H9 (cell line): ENCODE data around the gene KCNAB3. TPM values are rescaled to one million over a fixed set of nuclear protein-coding genes. Genes with fewer than 3 reads are reported as not detected.

ENCODE experiments used
- DNase-seq: peaks from one replicate; pipeline ENCODE4 v3.0.0-alpha.2; 2017
- H2AFZ ChIP-seq: one replicate; pipeline ENCODE4 v1.6.1; 2013; ENCODE audit warnings: mild to moderate bottlenecking, low read length, control low read depth, moderate library complexity
- H2AK5ac ChIP-seq: 2 replicates; pipeline ENCODE4 v1.6.1; 2013; ENCODE audit warnings: low read length, control low read depth, mixed read lengths; ENCODE audit not compliant: insufficient read length
- H2BK120ac ChIP-seq: one replicate; pipeline ENCODE4 v1.6.1; 2013; ENCODE audit warnings: low read depth, mild to moderate bottlenecking, low read length, control low read depth, inconsistent platforms; ENCODE audit not compliant: poor library complexity, severe bottlenecking
- H2BK12ac ChIP-seq: 2 replicates; pipeline ENCODE4 v1.6.1; 2013; ENCODE audit warnings: low read length, control low read depth, mixed read lengths, low read depth; ENCODE audit not compliant: insufficient read length
- H2BK15ac ChIP-seq: 2 replicates; pipeline ENCODE4 v1.6.1; 2013; ENCODE audit warnings: low read depth, low read length, control low read depth
- H2BK20ac ChIP-seq: one replicate; pipeline ENCODE4 v1.6.1; 2013; ENCODE audit warnings: low read depth, mild to moderate bottlenecking, low read length, control low read depth, inconsistent platforms; ENCODE audit not compliant: poor library complexity, severe bottlenecking
- H2BK5ac ChIP-seq: 2 replicates; pipeline ENCODE4 v1.6.1; 2013; ENCODE audit warnings: low read length, control low read depth, mixed read lengths; ENCODE audit not compliant: insufficient read length
- H3K14ac ChIP-seq: 2 replicates; pipeline ENCODE4 v1.6.1; 2013; ENCODE audit warnings: low read length, control low read depth; ENCODE audit not compliant: insufficient read depth
- H3K18ac ChIP-seq: 2 replicates; pipeline ENCODE4 v1.6.1; 2013; ENCODE audit warnings: low read depth, mild to moderate bottlenecking, mixed read lengths, low read length, control low read depth; ENCODE audit not compliant: insufficient read length
- H3K23ac ChIP-seq: 2 replicates; pipeline ENCODE4 v1.6.1; 2013; ENCODE audit warnings: low read length, control low read depth, mixed read lengths, low read depth; ENCODE audit not compliant: insufficient read length
- H3K23me2 ChIP-seq: 2 replicates; pipeline ENCODE4 v1.6.1; 2013; ENCODE audit warnings: low read depth, mild to moderate bottlenecking, mixed read lengths, low read length, control low read depth; ENCODE audit not compliant: insufficient read length, poor library complexity, severe bottlenecking
- H3K27ac ChIP-seq: 2 replicates; pipeline ENCODE4 v1.5.1; 2013; ENCODE audit warnings: low read length, control low read depth, mixed read lengths, low read depth; ENCODE audit not compliant: insufficient read length
- H3K27me3 ChIP-seq: 2 replicates; pipeline ENCODE4 v1.6.1; 2013; ENCODE audit warnings: low read length, control low read depth, inconsistent platforms; ENCODE audit not compliant: insufficient read depth
- H3K4ac ChIP-seq: 2 replicates; pipeline ENCODE4 v1.6.1; 2013; ENCODE audit warnings: low read depth, mild to moderate bottlenecking, control low read depth, inconsistent platforms, low read length, moderate library complexity
- H3K4me1 ChIP-seq: 2 replicates; pipeline ENCODE4 v1.6.1; 2013; ENCODE audit warnings: low read length, control low read depth, inconsistent platforms; ENCODE audit not compliant: insufficient read depth
- H3K4me2 ChIP-seq: 2 replicates; pipeline ENCODE4 v1.6.1; 2013; ENCODE audit warnings: low read length, control low read depth, mixed read lengths; ENCODE audit not compliant: insufficient read length, insufficient read depth
- H3K56ac ChIP-seq: 2 replicates; pipeline ENCODE4 v1.6.1; 2013; ENCODE audit warnings: low read depth, mild to moderate bottlenecking, mixed read lengths, low read length, control low read depth; ENCODE audit not compliant: insufficient read length
- H3K79me1 ChIP-seq: 2 replicates; pipeline ENCODE4 v1.6.1; 2013; ENCODE audit warnings: low read depth, mild to moderate bottlenecking, moderate library complexity, low read length, control low read depth, inconsistent platforms; ENCODE audit not compliant: insufficient read depth, poor library complexity, severe bottlenecking
- H3K79me2 ChIP-seq: 2 replicates; pipeline ENCODE4 v1.6.1; 2013; ENCODE audit warnings: low read length, control low read depth, inconsistent platforms; ENCODE audit not compliant: insufficient read depth
- H3K9ac ChIP-seq: 2 replicates; pipeline ENCODE4 v1.6.1; 2013; ENCODE audit warnings: low read length, control low read depth, mixed read lengths; ENCODE audit not compliant: insufficient read length; ENCODE audit errors: extremely low read depth
- H3K9me3 ChIP-seq: one replicate; pipeline ENCODE4 v1.6.1; 2013; ENCODE audit warnings: low read depth, low read length, inconsistent platforms; ENCODE audit not compliant: control insufficient read depth
- H3T11ph ChIP-seq: one replicate; pipeline ENCODE4 v1.6.1; 2013; ENCODE audit warnings: mild to moderate bottlenecking, low read length, control low read depth, inconsistent platforms
- H4K20me1 ChIP-seq: one replicate; pipeline ENCODE4 v1.6.1; 2013; ENCODE audit not compliant: control insufficient read depth, insufficient read length, insufficient read depth
- H4K5ac ChIP-seq: 2 replicates; pipeline ENCODE4 v1.6.1; 2013; ENCODE audit warnings: low read depth, mild to moderate bottlenecking, mixed read lengths, low read length, control low read depth; ENCODE audit not compliant: insufficient read length
- H4K8ac ChIP-seq: replicated peaks from 2 replicates; pipeline ENCODE4 v1.6.1; 2013; ENCODE audit warnings: low read length, control low read depth, mixed read lengths, low read depth; ENCODE audit not compliant: insufficient read length
- H4K91ac ChIP-seq: 2 replicates; pipeline ENCODE4 v1.6.1; 2013; ENCODE audit warnings: low read depth, mild to moderate bottlenecking, moderate library complexity, mixed read lengths, low read length, control low read depth; ENCODE audit not compliant: insufficient read length
- H3K27ac Mint-ChIP-seq, 3 experiments: 2 replicates in 2 of 3; 3 replicates in 1 of 3; pipeline ENCODE4 v1.8.0; 2020 to 2021; ENCODE audit warnings: mixed read lengths in 3 of 3, mild to moderate bottlenecking in 1 of 3, moderate library complexity in 1 of 3
- H3K27me3 Mint-ChIP-seq: 2 replicates; pipeline ENCODE4 v1.8.0; 2021; ENCODE audit warnings: low read depth, mild to moderate bottlenecking, moderate library complexity, mixed read lengths
- H3K36me3 Mint-ChIP-seq, 3 experiments: 2 replicates in 2 of 3; 3 replicates in 1 of 3; pipeline ENCODE4 v1.8.0; 2020 to 2021; ENCODE audit warnings: low read depth in 3 of 3, mixed read lengths in 3 of 3; ENCODE audit not compliant: insufficient read depth in 1 of 3
- H3K4me1 Mint-ChIP-seq, 2 experiments: 2 replicates each; pipeline ENCODE4 v1.8.0; 2020; ENCODE audit warnings: mixed read lengths in 2 of 2
- H3K4me3 Mint-ChIP-seq, 2 experiments: 2 replicates in 1 of 2; 3 replicates in 1 of 2; pipeline ENCODE4 v1.8.0; 2020 to 2021; ENCODE audit warnings: mild to moderate bottlenecking in 2 of 2, mixed read lengths in 2 of 2, moderate library complexity in 1 of 2
- H3K9me3 Mint-ChIP-seq, 2 experiments: 2 replicates in 1 of 2; 3 replicates in 1 of 2; pipeline ENCODE4 v1.8.0; 2020; ENCODE audit warnings: mild to moderate bottlenecking in 2 of 2, mixed read lengths in 2 of 2, moderate library complexity in 1 of 2
- WGBS: extraction: QIAGEN DNeasy Blood & Tissue Kit; methylation state at CpG from one replicate; pipeline ENCODE4 v1.1.7; 2013; ENCODE audit warnings: missing lambda C conversion rate, low lambda C conversion rate, mixed read lengths; ENCODE audit not compliant: insufficient read length; ENCODE audit errors: extremely low coverage; 5-methylcytosine and 5-hydroxymethylcytosine counted together
- total RNA-seq: library from RNA; stranded (reverse); gene quantifications from 2 replicates; pipeline ENCODE4 v1.2.1, GENCODE V29; 2021
- TF ChIP-seq, protein P1 (sequence below): fragments of 200-600 bp; sonication (generic); conservative IDR thresholded peaks from 3 replicates; pipeline ENCODE4 v1.8.0; 2021; ENCODE audit warnings: antibody characterized with exemption, mild to moderate bottlenecking

Gene KCNAB3
- total RNA-seq, 1 experiment from 2014 or later, result 6.4 TPM

- no CpG with 5 or more reads among the region's 64 CpGs for whole genome bisulfite sequencing
- Histone ChIP-seq H3K9ac (no peak overlapping the region), H3K4me2 (peak overlapping the region; percentile 82), H3K9me3 (no peaks in the 10 kb centered on the region), H3T11ph (no peak overlapping the region), H2AFZ (no peak overlapping the region), H2BK120ac (no peak overlapping the region), H2BK15ac (no peak overlapping the region), H2BK5ac (no peak overlapping the region), H3K56ac (no peak overlapping the region), H4K20me1 (no peaks in the 10 kb centered on the region), H3K79me2 (no peaks in the 10 kb centered on the region), H2BK20ac (no peak overlapping the region), H3K23me2 (peaks cover 28% of the 10 kb centered on the region), H3K18ac (peak overlapping the region; percentile 15), H3K4ac (no peak overlapping the region), H2AK5ac (no peak overlapping the region), H4K91ac (no peak overlapping the region), H3K14ac (peak overlapping the region; percentile 65; the same call in 1 of the 2 replicates), H4K5ac (no peak overlapping the region), H2BK12ac (no peak overlapping the region), H4K8ac (no peak overlapping the region), H3K4me1 (no peaks in the 10 kb centered on the region), H3K79me1 (no peaks in the 10 kb centered on the region), H3K23ac (no peak overlapping the region), H3K27me3 (no peaks in the 10 kb centered on the region; the same call in 1 of the 2 replicates), H3K27ac (no peak overlapping the region)
- no peaks in the 10 kb centered on the region for H3K9me3 Mint-ChIP-seq
- TF ChIP-seq, protein P1, sequence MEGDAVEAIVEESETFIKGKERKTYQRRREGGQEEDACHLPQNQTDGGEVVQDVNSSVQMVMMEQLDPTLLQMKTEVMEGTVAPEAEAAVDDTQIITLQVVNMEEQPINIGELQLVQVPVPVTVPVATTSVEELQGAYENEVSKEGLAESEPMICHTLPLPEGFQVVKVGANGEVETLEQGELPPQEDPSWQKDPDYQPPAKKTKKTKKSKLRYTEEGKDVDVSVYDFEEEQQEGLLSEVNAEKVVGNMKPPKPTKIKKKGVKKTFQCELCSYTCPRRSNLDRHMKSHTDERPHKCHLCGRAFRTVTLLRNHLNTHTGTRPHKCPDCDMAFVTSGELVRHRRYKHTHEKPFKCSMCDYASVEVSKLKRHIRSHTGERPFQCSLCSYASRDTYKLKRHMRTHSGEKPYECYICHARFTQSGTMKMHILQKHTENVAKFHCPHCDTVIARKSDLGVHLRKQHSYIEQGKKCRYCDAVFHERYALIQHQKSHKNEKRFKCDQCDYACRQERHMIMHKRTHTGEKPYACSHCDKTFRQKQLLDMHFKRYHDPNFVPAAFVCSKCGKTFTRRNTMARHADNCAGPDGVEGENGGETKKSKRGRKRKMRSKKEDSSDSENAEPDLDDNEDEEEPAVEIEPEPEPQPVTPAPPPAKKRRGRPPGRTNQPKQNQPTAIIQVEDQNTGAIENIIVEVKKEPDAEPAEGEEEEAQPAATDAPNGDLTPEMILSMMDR, result no peak
- peak overlapping the region in 1 of 2 experiments; percentile 69; a peak in 2 of 5 replicates for H3K4me3 Mint-ChIP-seq
- H3K36me3 Mint-ChIP-seq, result peaks cover 0 to 3% (median 0%) of the 10 kb centered on the region in 3 experiments; a peak in 2 of 7 replicates
- H3K27me3 Mint-ChIP-seq, result no peaks in the 10 kb centered on the region; the same call in none of the 2 replicates
- peaks cover 3 to 4% of the 10 kb centered on the region in 2 experiments for H3K4me1 Mint-ChIP-seq
- H3K27ac Mint-ChIP-seq, result no peak overlapping the region
- DNase-seq, result peak; percentile 58
Measured at GRCh38 chr17:7885367-7886226, 44.1 kb downstream of the KCNAB3 start.
